Camera-type eye (tissue), 1 donor: Measurements from ENCODE around the gene HFM1. TPM values are rescaled to one million over a fixed set of nuclear protein-coding genes. Genes with fewer than 3 reads are reported as not detected.

ENCODE experiments used
- total RNA-seq: library from RNA; depleted of rRNA; stranded (reverse); fragments of >200 nt; gene quantifications from one replicate; pipeline ENCODE4 v1.2.3, GENCODE V29; 2014

The HFM1 gene, protein sequence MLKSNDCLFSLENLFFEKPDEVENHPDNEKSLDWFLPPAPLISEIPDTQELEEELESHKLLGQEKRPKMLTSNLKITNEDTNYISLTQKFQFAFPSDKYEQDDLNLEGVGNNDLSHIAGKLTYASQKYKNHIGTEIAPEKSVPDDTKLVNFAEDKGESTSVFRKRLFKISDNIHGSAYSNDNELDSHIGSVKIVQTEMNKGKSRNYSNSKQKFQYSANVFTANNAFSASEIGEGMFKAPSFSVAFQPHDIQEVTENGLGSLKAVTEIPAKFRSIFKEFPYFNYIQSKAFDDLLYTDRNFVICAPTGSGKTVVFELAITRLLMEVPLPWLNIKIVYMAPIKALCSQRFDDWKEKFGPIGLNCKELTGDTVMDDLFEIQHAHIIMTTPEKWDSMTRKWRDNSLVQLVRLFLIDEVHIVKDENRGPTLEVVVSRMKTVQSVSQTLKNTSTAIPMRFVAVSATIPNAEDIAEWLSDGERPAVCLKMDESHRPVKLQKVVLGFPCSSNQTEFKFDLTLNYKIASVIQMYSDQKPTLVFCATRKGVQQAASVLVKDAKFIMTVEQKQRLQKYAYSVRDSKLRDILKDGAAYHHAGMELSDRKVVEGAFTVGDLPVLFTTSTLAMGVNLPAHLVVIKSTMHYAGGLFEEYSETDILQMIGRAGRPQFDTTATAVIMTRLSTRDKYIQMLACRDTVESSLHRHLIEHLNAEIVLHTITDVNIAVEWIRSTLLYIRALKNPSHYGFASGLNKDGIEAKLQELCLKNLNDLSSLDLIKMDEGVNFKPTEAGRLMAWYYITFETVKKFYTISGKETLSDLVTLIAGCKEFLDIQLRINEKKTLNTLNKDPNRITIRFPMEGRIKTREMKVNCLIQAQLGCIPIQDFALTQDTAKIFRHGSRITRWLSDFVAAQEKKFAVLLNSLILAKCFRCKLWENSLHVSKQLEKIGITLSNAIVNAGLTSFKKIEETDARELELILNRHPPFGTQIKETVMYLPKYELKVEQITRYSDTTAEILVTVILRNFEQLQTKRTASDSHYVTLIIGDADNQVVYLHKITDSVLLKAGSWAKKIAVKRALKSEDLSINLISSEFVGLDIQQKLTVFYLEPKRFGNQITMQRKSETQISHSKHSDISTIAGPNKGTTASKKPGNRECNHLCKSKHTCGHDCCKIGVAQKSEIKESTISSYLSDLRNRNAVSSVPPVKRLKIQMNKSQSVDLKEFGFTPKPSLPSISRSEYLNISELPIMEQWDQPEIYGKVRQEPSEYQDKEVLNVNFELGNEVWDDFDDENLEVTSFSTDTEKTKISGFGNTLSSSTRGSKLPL (N-terminal part only)
- total RNA-seq, result 32.1 TPM

GRCh38 chr1:91404151-91405012 lies at the start of gene HFM1:
Gene HFM1, minus strand, starts transcription at chr1:91404837. Its CDS starts 3,755 bp downstream, at chr1:91401082.

Other genes with a start within 250 kb of the HFM1 start
- 15.2 TPM for gene CDC7, start 96.0 kb upstream of the HFM1 start, total RNA-seq